DND-41 (cell line): ENCODE data around the gene AKAP9.
"Not testable (repeated sequence)": the region's sequence is repeated elsewhere in the genome, so short reads cannot be mapped to it uniquely, and the experiment has no call there.

Source experiments
- ATAC-seq: fragments of 200-7000 bp; cut with Tn5 transposase; 3 replicates; pipeline ENCODE4 v1.9.1; 2021; ENCODE audit warnings: low read depth; ENCODE audit not compliant: insufficient read depth
- DNase-seq: peaks from one replicate; pipeline ENCODE4 v3.0.0-alpha.2; 2020
- H2AFZ ChIP-seq: 2 replicates; pipeline ENCODE4 v1.6.0; 2012; ENCODE audit warnings: low read depth, low read length
- H3K27ac ChIP-seq: 2 replicates; pipeline ENCODE4 v1.5.1; 2012; ENCODE audit warnings: low read length, inconsistent platforms
- H3K27me3 ChIP-seq: fragments of 200-600 bp; sonication (generic); 2 replicates; pipeline ENCODE4 v1.6.0; 2012; ENCODE audit warnings: low read length, mild to moderate bottlenecking, inconsistent platforms; ENCODE audit not compliant: insufficient read depth, poor library complexity
- H3K36me3 ChIP-seq: 2 replicates; pipeline ENCODE4 v1.5.1; 2012; ENCODE audit warnings: low read length, inconsistent platforms; ENCODE audit not compliant: insufficient read depth
- H3K4me1 ChIP-seq: 2 replicates; pipeline ENCODE4 v1.5.1; 2012; ENCODE audit warnings: mild to moderate bottlenecking, low read length; ENCODE audit not compliant: insufficient read depth
- H3K4me2 ChIP-seq: 2 replicates; pipeline ENCODE4 v1.6.0; 2012; ENCODE audit warnings: mild to moderate bottlenecking, moderate library complexity, low read length, inconsistent platforms; ENCODE audit not compliant: insufficient read depth
- H3K4me3 ChIP-seq, 2 experiments: fragments of 200-600 bp in 1 of 2; shearing (Covaris generic) in 1 of 2; 2 replicates each; pipeline ENCODE4 v1.5.1; 2012 to 2016; ENCODE audit warnings: inconsistent platforms in 2 of 2, low read length in 2 of 2, mild to moderate bottlenecking in 2 of 2, low read depth in 1 of 2, moderate library complexity in 1 of 2
- H3K79me2 ChIP-seq: 2 replicates; pipeline ENCODE4 v1.6.0; 2012; ENCODE audit warnings: low read length, inconsistent platforms; ENCODE audit not compliant: insufficient read depth
- H3K9ac ChIP-seq: 2 replicates; pipeline ENCODE4 v1.6.0; 2012; ENCODE audit warnings: low read depth, mild to moderate bottlenecking, inconsistent platforms, low read length, moderate library complexity
- H3K9me3 ChIP-seq: 2 replicates; pipeline ENCODE4 v1.5.1; 2012; ENCODE audit warnings: low read length, moderate library complexity, mild to moderate bottlenecking, inconsistent platforms; ENCODE audit not compliant: insufficient read depth, severe bottlenecking
- H4K20me1 ChIP-seq: 2 replicates; pipeline ENCODE4 v1.6.0; 2012; ENCODE audit warnings: low read length; ENCODE audit not compliant: insufficient read depth
- CTCF ChIP-seq: IDR thresholded peaks from 2 replicates; pipeline ENCODE4 v1.5.1; 2012; ENCODE audit warnings: borderline replicate concordance, low read length, moderate library complexity, mild to moderate bottlenecking; ENCODE audit not compliant: poor library complexity, severe bottlenecking; ENCODE audit errors: extremely low read depth
- EZH2 ChIP-seq: IDR thresholded peaks from 3 replicates; pipeline ENCODE4 v1.6.1; 2012; ENCODE audit warnings: borderline replicate concordance, low read depth, mild to moderate bottlenecking, moderate library complexity, low read length, inconsistent platforms; ENCODE audit not compliant: severe bottlenecking

AKAP9 gene

GRCh38 chr7:91961816-91962215 is 21.2 kb downstream of the AKAP9 start:
- H3K79me2 ChIP-seq: peaks cover 31% of the 10 kb centered on the region; the same call in 1 of the 2 replicates
- ATAC-seq: no peak
- H3K4me2 ChIP-seq: no peak overlapping the region

DNA sequence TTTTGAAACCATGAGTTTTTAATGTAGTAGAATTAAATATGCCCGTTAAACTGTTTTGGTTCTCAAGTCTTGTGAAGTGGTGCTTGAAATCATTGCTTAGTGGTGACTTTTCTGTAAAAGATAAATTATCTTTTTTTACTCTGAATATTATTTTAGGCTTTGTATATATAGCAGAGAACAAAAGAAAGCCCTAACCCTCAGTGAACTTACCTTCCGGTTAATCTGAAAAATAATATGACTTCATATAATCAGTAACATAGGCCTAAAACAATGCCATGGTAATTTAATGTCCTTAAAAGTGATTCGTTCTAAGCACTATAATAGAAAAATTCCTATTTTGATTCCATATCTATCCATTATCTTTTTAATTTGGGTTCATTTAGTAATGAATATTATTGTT is 21.8 kb downstream of the AKAP9 start:
- Histone ChIP-seq H3K9me3 (no peaks in the 10 kb centered on the region), H3K4me3 (no peak overlapping the region), H3K4me2 (no peak overlapping the region), H3K9ac (no peak overlapping the region), H3K79me2 (peaks cover 37% of the 10 kb centered on the region), H4K20me1 (no peaks in the 10 kb centered on the region; the same call in 1 of the 2 replicates), H3K4me1 (no peaks in the 10 kb centered on the region), H2AFZ (no peak overlapping the region), H3K27me3 (no peaks in the 10 kb centered on the region), H3K27ac (no peak overlapping the region), H3K36me3 (no peaks in the 10 kb centered on the region)
- no peak for TF ChIP-seq CTCF
- no peak for TF ChIP-seq EZH2
- DNase-seq (no peak), ATAC-seq (no peak)

More at GRCh38 chr7:91961816-91962215, 21.2 kb downstream of the AKAP9 start:
- Histone ChIP-seq H3K9me3 (no peaks in the 10 kb centered on the region), H3K27ac (no peak overlapping the region), H3K4me1 (no peaks in the 10 kb centered on the region), H2AFZ (no peak overlapping the region), H4K20me1 (no peaks in the 10 kb centered on the region), H3K27me3 (no peaks in the 10 kb centered on the region), H3K4me3 (no peak overlapping the region), H3K9ac (no peak overlapping the region), H3K36me3 (no peaks in the 10 kb centered on the region)
- DNase-seq: no peak
- no peak for TF ChIP-seq EZH2
- TF ChIP-seq CTCF: no peak

GRCh38 chr7:91967513-91967912 is 26.9 kb downstream of the AKAP9 start:
- not testable (repeated sequence) for H3K27me3 ChIP-seq, H4K20me1 ChIP-seq, H2AFZ ChIP-seq, H3K4me1 ChIP-seq, H3K4me3 ChIP-seq, H3K36me3 ChIP-seq, ATAC-seq, H3K27ac ChIP-seq, DNase-seq, H3K9me3 ChIP-seq, H3K4me2 ChIP-seq, H3K9ac ChIP-seq
- peaks cover 50% of the 10 kb centered on the region for H3K79me2 ChIP-seq

DNA sequence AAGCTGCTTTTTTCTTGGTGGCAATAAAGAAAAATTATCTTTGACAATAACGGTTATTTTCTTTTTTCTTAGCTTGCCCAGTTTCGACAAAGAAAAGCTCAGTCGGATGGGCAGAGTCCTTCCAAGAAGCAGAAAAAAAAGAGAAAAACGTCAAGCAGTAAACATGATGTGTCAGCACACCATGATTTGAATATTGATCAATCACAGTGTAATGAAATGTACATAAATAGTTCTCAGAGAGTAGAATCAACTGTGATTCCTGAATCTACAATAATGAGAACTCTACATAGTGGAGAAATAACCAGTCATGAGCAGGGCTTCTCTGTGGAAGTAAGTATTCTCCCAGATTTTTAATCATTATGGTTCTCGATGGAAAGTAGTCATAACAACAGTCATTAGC is 33.0 kb downstream of the AKAP9 start:
- TF ChIP-seq CTCF (no peak), EZH2 (no peak)
- Histone ChIP-seq H3K79me2 (peaks cover 28% of the 10 kb centered on the region; the same call in 1 of the 2 replicates), H3K4me3 (no peak overlapping the region), H4K20me1 (0 out of 2 replicates have a peak, but pooled peaks cover 3% of the 10 kb centered on the region), H3K27ac (no peak overlapping the region), H3K9ac (no peak overlapping the region), H3K27me3 (no peaks in the 10 kb centered on the region), H3K9me3 (no peaks in the 10 kb centered on the region), H3K4me2 (no peak overlapping the region), H3K4me1 (no peaks in the 10 kb centered on the region), H3K36me3 (peaks cover 6% of the 10 kb centered on the region; the same call in 1 of the 2 replicates), H2AFZ (no peak overlapping the region)
- ATAC-seq: no peak
- DNase-seq: no peak
